Tongue (tissue), 2 donors: ENCODE measurements around the gene CLASP1. TPM values are rescaled to one million over a fixed set of nuclear protein-coding genes. Genes with fewer than 3 reads are reported as not detected.
"Not testable (repeated sequence)": the region's sequence is repeated elsewhere in the genome, so short reads cannot be mapped to it uniquely, and the experiment has no call there.

Source experiments
- DNase-seq: peaks from one replicate; pipeline ENCODE4 v3.0.0-alpha.2; 2015
- total RNA-seq: library from RNA; depleted of rRNA; stranded (reverse); fragments of >200 nt; gene quantifications from one replicate; pipeline ENCODE4 v1.2.3, GENCODE V29; 2014

The CLASP1 gene
- total RNA-seq, 1 donor from 2014 or later, result 163 TPM

GRCh38 chr2:121346407-121346806 is 302.9 kb downstream of the CLASP1 start:
- no peak for DNase-seq

DNA sequence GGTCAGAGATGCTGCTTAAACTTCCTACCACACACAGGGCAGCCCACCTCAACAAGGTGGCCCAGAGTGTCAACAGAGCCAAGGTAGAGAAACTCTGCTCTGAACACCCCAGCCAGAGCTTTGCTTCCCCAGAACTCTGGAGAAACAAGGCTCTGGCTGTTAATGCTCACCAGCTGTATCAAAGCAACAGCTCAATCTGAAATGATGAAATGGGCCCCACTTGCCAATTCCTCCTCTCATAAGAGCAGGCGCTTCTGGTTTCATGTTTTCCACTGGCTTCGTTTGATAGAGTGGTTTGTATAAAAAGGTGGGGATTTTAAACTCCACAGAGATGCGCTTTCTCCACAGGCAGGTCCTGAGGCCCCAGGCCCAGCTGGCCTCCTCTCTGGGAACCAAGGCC is 303.4 kb downstream of the CLASP1 start:
- DNase-seq, result peak; percentile 27

GRCh38 chr2:121345101-121345500 is 304.2 kb downstream of the CLASP1 start:
- no peak for DNase-seq

GRCh38 chr2:121343828-121344399 is 305.3 kb downstream of the CLASP1 start:
- DNase-seq, result not testable (repeated sequence)

- DNase-seq, result no peak
These were observed 306.1 kb downstream of the CLASP1 start for GRCh38 chr2:121343191-121343590.

- DNase-seq, result no peak
These were observed 306.5 kb downstream of the CLASP1 start for GRCh38 chr2:121342751-121343150.

GRCh38 chr2:121340926-121341325 is 308.3 kb downstream of the CLASP1 start:
- no peak for DNase-seq

- DNase-seq, result no peak
These were observed 311.0 kb downstream of the CLASP1 start for GRCh38 chr2:121338281-121338680.

DNA sequence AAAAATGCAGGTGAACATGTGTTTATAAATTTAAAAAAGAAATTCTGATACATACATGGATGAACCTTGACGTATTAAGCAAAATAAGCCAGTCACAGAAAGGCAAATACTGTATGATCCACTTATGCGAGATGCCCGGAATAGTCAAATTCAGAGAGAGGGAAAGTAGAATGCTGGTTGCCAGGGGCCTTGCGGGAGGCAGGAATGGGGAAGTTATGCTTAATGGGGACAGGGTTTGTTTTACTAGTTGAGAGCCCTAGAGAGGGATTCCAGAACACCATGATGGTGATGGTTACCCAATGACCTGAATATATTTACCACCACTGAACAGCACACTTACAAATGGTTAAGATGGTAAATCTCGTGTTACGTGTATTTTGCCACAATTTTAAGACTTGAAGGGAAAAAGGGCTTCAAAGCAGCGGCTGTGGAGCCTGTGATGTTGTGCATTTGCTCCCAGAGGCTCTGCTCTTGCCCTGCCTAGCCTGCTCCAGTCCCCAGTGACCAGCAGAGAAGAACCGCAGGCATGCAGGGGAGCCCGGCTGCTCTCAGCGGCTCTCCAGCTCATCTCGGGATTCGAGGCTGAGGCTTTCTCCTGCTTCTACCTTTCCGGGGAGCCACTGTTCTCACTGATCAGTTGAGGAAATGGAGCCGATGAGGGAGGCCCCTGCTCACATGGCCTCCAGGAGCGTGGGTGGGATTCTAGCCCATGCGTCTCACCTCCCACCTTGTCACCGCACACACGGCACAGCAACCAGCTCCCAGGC is 312.6 kb downstream of the CLASP1 start:
- DNase-seq, result no peak

- DNase-seq, result no peak
These were observed 313.7 kb downstream of the CLASP1 start for GRCh38 chr2:121335294-121336290.

- no peak for DNase-seq
These were observed 314.5 kb downstream of the CLASP1 start for GRCh38 chr2:121334581-121335293.

GRCh38 chr2:121333834-121334558 is 315.3 kb downstream of the CLASP1 start:
- DNase-seq, result no peak

DNA sequence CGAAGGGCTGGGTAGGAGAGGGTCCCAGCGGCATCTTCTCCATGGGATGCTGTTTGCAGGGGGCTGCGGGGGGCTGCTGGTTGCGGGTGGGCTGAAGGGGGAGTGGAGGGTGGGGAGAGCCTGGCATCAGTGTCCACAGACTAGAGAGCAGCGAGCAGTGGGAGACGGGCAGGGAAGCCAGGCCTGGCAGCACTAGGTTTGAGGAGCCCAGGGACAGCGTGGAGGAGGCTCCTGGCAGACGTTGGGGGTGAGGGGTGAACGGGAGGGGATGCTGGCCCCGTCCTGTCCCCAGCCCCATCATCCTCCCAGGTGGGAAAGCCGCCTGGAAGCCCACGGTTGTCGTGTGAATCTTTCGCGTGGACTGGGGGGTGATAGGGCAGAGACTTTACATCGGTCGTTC is 316.0 kb downstream of the CLASP1 start:
- no peak for DNase-seq

- DNase-seq, result not testable (repeated sequence)
These were observed 317.9 kb downstream of the CLASP1 start for GRCh38 chr2:121331324-121331723.

GRCh38 chr2:121330921-121331320 is 318.3 kb downstream of the CLASP1 start:
- no peak for DNase-seq

DNA sequence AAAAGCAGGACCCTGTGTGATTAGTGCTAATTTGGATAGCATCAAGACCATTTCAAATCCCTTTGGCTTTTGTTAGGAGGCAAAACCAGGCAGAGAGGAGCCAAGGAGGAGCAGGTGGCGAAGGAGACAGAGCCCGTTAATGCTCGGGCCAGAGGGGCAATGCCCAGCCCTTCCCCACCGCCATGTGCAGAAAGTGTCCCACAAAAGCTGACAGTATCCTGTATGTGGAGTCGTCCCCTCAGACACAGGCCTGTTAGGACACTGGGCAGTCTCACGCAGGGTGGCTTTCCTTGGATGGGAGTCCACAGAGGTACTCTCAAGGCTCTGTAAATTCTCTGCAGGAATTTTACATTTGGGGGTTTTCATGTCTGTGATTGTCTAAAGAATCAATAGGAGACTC is 319.5 kb downstream of the CLASP1 start:
- no peak for DNase-seq

GRCh38 chr2:121326628-121327027 is 322.6 kb downstream of the CLASP1 start:
- DNase-seq, result no peak

DNA sequence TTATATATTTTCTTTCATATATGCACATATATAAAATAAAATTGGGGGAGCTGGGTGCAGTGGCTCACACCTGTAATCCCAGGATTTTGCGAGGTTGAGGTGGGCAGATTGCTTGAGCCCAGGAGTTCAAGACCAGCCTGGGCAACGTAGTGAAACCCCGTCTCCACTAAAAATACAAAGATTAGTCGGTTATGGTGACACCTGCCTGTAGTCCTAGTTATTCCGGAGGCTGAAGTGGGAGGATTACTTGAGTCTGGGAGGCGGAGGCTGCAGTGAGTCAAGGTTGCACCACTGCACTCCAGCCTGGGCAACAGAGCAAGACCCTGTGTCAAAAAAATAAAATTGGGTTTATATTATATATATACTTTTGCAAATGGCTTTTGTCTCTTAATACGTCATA is 324.7 kb downstream of the CLASP1 start:
- DNase-seq, result no peak

GRCh38 chr2:121321476-121321875 is 327.8 kb downstream of the CLASP1 start:
- DNase-seq, result no peak

DNA sequence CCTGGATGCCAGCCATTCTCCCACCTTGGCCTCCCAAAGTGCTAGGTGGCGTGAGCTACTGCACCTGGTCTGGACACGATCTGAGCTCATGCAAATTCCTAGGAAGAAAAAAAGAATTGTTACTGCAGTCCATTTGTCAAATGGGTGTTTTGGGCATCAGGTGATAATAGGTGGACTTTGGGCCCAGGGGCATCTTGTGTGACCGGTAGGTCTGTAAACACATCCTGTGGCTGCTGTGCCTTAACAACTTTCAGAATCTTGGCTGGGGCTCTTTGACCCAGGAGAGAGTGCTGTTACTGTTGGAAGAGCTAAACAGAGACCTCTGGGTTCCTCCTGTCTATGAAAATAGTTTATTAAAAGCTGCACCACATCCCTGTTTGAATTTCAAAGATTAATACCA is 329.3 kb downstream of the CLASP1 start:
- DNase-seq, result no peak

GRCh38 chr2:121316986-121317385 is 332.3 kb downstream of the CLASP1 start:
- DNase-seq, result no peak
